ENCODE data around the gene C2orf92.

DNA sequence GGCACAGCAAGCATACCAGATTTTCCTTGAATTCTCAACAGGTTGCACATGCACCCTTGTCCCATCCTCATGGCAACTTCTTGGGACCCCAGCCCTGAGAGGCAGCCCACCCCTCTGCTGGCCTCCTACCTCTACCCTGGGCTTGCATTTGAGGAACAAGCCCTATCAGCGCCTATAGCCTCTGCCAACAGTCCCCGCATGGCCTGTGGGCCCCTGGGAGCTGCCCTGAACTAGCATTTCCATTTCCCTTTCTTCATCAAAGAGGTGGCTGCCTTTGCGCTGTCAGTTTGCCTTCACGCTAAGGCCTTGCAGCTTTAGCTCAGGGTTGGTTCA lies 38.5 kb downstream of the C2orf92 start:
- TF ChIP-seq, protein P1, sequence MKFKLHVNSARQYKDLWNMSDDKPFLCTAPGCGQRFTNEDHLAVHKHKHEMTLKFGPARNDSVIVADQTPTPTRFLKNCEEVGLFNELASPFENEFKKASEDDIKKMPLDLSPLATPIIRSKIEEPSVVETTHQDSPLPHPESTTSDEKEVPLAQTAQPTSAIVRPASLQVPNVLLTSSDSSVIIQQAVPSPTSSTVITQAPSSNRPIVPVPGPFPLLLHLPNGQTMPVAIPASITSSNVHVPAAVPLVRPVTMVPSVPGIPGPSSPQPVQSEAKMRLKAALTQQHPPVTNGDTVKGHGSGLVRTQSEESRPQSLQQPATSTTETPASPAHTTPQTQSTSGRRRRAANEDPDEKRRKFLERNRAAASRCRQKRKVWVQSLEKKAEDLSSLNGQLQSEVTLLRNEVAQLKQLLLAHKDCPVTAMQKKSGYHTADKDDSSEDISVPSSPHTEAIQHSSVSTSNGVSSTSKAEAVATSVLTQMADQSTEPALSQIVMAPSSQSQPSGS (tag by site-specific recombination; IDR thresholded peaks at IDR 0.05; ENCODE audit: low read depth) = no peak
- TF ChIP-seq ZNF76 (tag by site-specific recombination; IDR thresholded peaks at IDR 0.05; ENCODE audit: borderline replicate concordance, low read depth) = no peak
- TF ChIP-seq, protein P2, sequence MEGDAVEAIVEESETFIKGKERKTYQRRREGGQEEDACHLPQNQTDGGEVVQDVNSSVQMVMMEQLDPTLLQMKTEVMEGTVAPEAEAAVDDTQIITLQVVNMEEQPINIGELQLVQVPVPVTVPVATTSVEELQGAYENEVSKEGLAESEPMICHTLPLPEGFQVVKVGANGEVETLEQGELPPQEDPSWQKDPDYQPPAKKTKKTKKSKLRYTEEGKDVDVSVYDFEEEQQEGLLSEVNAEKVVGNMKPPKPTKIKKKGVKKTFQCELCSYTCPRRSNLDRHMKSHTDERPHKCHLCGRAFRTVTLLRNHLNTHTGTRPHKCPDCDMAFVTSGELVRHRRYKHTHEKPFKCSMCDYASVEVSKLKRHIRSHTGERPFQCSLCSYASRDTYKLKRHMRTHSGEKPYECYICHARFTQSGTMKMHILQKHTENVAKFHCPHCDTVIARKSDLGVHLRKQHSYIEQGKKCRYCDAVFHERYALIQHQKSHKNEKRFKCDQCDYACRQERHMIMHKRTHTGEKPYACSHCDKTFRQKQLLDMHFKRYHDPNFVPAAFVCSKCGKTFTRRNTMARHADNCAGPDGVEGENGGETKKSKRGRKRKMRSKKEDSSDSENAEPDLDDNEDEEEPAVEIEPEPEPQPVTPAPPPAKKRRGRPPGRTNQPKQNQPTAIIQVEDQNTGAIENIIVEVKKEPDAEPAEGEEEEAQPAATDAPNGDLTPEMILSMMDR (tag by site-specific recombination; IDR thresholded peaks at IDR 0.05) = no peak
